IPS-NIHi11 (cell line): ENCODE results near the gene OR8B3.

ENCODE experiments used
- DNase-seq: peaks from one replicate; pipeline ENCODE4 v3.0.0; 2012; ENCODE audit warnings: mixed read lengths, low spot score

The OR8B3 gene

DNA sequence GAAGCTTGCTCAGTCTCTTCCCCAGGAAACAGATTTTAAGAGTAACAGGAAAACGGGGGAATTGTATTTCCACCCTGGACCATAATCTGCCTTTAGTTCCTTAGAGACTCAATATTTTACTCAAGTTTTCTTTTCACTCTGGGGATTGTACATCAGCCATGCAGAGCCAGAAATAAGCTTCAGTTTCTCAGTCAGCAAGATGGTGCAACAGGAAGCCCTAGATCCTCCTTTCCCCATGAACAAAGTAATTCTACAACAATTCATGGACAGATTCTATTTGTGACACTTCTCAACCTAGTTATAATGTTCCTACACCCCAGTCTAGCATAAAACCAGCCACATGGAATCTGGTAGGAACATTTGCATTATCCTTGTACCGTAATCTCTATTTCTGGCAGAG, 39.3 kb downstream of the OR8B3 start:
- no peak for DNase-seq

- DNase-seq, result no peak
Observed at GRCh38 chr11:124346311-124346955, 52.4 kb downstream of the OR8B3 start.
